ENCODE data around the gene MSX1. TPM values are rescaled to one million over a fixed set of nuclear protein-coding genes. Genes with fewer than 3 reads are reported as not detected.

Gene MSX1
- total and polyA plus RNA-seq, 2 of the 8 experiments (the other 6 are each of a cell fraction or from before 2014, with no cell fraction given) = 0.47 TPM; not detected in 1

GRCh38 chr4:4823621-4824162, 35.8 kb upstream of the MSX1 start (continued):
- no peak for TF ChIP-seq CHD7 (IDR thresholded peaks at IDR 0.05; ENCODE audit: insufficient replicate concordance, low read length)
- TF ChIP-seq SP2 (IDR thresholded peaks at IDR 0.05; ENCODE audit: low read length) = no peak
- no peak for TF ChIP-seq SIX5 (IDR thresholded peaks at IDR 0.05; ENCODE audit: low read depth, low read length)
- TF ChIP-seq KDM1A (IDR thresholded peaks at IDR 0.05; ENCODE audit: borderline replicate concordance, low read length) = no peak
- TF ChIP-seq HDAC6 (IDR thresholded peaks at IDR 0.05; ENCODE audit: low read depth, low read length) = no peak
- TF ChIP-seq GABPA (IDR thresholded peaks at IDR 0.05; ENCODE audit: borderline replicate concordance, insufficient read depth, low read length) = no peak
- no peak for TF ChIP-seq KDM5A (IDR thresholded peaks at IDR 0.05; ENCODE audit: low read length)
- no peak for TF ChIP-seq E2F6 (IDR thresholded peaks at IDR 0.05)
- TF ChIP-seq RBBP5 (IDR thresholded peaks at IDR 0.05; ENCODE audit: borderline replicate concordance, low read depth, low read length) = no peak
- TF ChIP-seq CEBPB (IDR thresholded peaks at IDR 0.05; ENCODE audit: low read depth, low read length) = no peak
- no peak for TF ChIP-seq TAF7 (optimal IDR thresholded peaks at IDR 0.05; ENCODE audit: borderline replicate concordance, low read depth, low read length)
